VCaP (cell line): Measurements from ENCODE around the gene MICALL2.

Source experiments
- H3K27ac ChIP-seq: fragments of 450-650 bp; 2 replicates; pipeline ENCODE4 v1.5.1; 2017
- TF ChIP-seq, protein P1 (sequence below): fragments of 450-650 bp; conservative IDR thresholded peaks from 2 replicates; pipeline ENCODE4 v1.5.1; 2017; ENCODE audit warnings: mild to moderate bottlenecking, moderate library complexity

The MICALL2 gene

DNA sequence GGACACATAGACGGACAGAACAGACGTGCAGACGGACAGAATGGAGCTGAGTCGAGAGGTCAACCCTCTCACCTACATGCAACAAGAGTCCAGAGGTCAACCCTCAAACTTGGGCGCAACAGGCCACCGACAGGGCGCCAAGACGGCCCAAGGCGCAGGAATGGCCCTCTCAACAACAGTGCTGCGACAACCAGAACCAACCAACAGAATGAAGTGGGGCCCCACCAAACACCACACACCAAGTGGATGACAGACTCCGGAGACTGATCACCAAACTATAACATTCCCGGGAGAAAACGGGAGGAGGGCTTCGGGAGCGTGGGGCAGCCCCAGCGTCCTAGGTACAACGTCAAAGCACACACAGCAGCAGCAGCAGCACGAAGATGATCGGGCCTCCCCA lies 31.6 kb upstream of the MICALL2 start:
- no peak overlapping the region for H3K27ac ChIP-seq

DNA sequence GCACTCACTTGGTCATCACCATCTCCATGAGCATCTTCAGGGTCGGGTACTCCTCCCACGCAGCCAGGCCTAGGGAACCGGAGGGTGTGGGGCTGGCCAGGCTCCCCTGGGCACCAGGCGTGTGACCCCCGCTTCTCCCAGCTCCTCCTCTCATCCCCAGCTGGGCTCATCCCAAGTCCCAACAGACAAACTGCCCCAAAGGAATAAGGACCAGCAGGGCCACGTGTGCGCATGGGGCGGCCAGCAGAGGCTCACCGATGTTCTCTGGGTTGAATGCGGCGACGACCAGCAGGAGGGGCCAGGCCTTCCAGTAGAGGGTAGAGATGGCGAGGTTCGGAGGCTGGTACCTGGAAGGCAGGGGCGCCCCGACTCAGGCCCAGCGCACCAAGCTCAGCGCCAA lies 30.1 kb upstream of the MICALL2 start:
- TF ChIP-seq, protein P1, sequence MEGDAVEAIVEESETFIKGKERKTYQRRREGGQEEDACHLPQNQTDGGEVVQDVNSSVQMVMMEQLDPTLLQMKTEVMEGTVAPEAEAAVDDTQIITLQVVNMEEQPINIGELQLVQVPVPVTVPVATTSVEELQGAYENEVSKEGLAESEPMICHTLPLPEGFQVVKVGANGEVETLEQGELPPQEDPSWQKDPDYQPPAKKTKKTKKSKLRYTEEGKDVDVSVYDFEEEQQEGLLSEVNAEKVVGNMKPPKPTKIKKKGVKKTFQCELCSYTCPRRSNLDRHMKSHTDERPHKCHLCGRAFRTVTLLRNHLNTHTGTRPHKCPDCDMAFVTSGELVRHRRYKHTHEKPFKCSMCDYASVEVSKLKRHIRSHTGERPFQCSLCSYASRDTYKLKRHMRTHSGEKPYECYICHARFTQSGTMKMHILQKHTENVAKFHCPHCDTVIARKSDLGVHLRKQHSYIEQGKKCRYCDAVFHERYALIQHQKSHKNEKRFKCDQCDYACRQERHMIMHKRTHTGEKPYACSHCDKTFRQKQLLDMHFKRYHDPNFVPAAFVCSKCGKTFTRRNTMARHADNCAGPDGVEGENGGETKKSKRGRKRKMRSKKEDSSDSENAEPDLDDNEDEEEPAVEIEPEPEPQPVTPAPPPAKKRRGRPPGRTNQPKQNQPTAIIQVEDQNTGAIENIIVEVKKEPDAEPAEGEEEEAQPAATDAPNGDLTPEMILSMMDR, result no peak
- no peak overlapping the region for H3K27ac ChIP-seq

More for the DNA sequence above, 31.6 kb upstream of the MICALL2 start:
- TF ChIP-seq, protein P1, result no peak

DNA sequence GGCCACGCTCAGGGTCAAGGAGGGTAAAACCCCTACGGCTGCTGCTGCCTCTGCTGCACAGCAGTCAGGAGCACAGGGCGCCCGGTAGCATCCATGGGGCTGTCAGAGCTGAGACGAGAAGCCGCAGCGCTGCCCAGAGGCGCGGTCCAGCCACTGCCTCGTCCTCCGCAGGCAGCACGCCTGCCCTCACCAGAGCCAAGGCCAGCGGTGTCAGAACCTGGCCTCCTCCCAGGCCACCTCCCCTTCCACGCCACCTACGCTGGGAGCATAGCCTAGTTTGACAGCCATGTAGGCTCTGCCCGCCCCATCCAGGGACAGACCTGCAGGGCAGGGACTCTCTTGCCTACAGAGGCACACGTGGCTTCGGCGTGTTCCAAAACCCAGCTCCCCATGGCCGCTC lies 28.7 kb upstream of the MICALL2 start:
- TF ChIP-seq, protein P1, result no peak
- no peak overlapping the region for H3K27ac ChIP-seq

DNA sequence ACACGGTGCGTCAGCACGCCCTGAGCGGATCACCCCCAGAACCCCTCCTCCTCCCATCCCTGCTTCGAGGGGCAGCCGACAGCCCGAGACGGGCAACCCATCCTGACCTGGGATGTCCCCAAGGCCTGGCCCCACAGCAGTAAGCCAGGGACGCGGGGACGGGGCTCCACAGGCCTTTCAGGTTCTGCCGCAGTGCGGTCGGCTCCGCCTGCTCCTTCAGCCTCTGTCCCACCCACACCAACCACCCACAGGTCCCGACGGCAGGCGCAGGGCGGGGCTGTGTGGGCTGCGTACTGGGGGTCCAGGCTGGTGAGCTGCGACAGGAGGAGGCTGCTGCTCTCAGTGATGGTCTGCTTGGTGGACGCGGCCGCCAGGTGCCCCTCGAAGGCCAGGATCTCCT lies 28.2 kb upstream of the MICALL2 start:
- no peak overlapping the region for H3K27ac ChIP-seq
- TF ChIP-seq, protein P1, result no peak

DNA sequence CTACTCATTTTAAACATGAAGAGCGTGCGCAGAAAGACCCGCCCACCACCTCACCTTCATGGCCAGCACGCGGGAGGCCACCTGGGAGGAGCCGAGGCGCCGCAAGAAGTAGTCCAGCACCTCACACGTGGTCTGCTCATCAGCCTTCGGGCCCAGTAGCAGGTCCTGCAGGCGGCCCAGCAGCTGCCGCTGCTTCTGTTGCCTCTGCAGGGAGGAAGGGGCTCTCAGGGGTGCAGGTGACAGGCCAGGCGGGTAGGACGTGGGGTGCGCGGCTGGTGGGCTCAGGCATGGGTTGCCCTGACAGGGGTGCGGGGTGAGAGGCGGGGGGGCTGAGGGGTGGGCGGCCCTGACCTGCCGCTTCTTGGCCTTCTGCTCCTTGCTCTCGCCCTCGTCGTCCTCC lies 27.3 kb upstream of the MICALL2 start:
- TF ChIP-seq, protein P1, result no peak
- H3K27ac ChIP-seq, result no peak overlapping the region

DNA sequence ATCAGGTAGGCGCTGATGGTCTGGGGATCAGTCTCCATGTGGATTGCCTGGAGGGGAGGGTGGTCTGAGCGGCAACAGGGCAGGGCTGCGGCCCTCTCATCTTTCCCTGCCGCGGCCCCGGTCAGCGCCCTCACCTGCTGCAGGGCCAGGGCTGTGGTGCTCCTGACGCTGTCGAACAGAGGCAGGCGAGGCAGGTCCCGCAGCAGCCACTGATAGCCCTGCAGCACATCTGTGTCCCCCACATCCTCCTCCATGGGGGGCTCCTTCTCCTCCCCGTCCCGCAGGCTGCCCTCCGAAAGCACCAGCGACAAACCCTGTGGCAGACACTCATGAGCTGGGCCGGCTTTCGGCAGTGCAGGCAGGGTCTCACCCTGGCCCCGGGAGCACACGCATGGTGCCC lies 25.9 kb upstream of the MICALL2 start:
- TF ChIP-seq, protein P1, result no peak
- H3K27ac ChIP-seq, result no peak overlapping the region

DNA sequence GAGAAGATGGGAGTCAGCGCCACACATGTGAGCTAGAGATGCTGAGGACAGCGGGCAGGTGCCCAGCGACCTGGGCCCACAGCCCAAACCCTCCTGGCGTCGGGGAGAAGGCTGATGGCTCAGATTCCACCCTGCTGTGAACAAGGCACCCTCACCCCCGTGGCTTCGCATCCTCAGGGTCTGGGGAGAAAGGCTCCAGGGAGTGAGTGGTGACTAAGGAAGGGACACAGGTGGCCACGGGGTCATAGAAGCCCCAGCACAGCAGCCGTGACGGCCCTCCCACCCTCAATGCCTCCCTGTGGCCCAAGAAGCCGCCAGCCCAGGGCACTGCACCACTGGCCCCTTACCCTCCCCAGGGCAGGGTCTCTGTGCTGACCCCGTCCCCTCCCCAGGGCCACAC lies 25.3 kb upstream of the MICALL2 start:
- H3K27ac ChIP-seq, result no peak overlapping the region
- TF ChIP-seq, protein P1, result no peak
